GM23338 (cell line): ENCODE results near the gene CDC14A. TPM values are rescaled to one million over a fixed set of nuclear protein-coding genes. Genes with fewer than 3 reads are reported as not detected.

Experiments
- ATAC-seq: fragments of 200-7000 bp; cut with Tn5 transposase; 3 replicates; pipeline ENCODE4 v1.9.1; 2020
- DNase-seq: peaks from one replicate; pipeline ENCODE4 v3.0.0-alpha.2; 2015; ENCODE audit warnings: low spot score
- H2AFZ ChIP-seq: fragments of 200-600 bp; sonication (generic); 2 replicates; pipeline ENCODE4 v1.8.0; 2016; ENCODE audit warnings: antibody characterized with exemption, mild to moderate bottlenecking, moderate library complexity
- H3F3A ChIP-seq: fragments of 200-600 bp; sonication (generic); replicated peaks from 2 replicates; pipeline ENCODE4 v1.8.0; 2017; ENCODE audit warnings: antibody characterized with exemption, mixed run types, low read depth
- H3K27ac ChIP-seq: fragments of 200-600 bp; sonication (generic); 2 replicates; pipeline ENCODE4 v1.6.1; 2016; ENCODE audit warnings: low read depth
- H3K27me3 ChIP-seq: fragments of 200-600 bp; sonication (generic); 2 replicates; pipeline ENCODE4 v1.8.0; 2016; ENCODE audit warnings: mild to moderate bottlenecking, mixed run types, moderate library complexity; ENCODE audit not compliant: insufficient read depth
- H3K36me3 ChIP-seq: fragments of 200-600 bp; sonication (generic); 2 replicates; pipeline ENCODE4 v1.8.0; 2016; ENCODE audit warnings: mild to moderate bottlenecking; ENCODE audit not compliant: insufficient read depth
- H3K4me1 ChIP-seq: fragments of 200-600 bp; sonication (generic); 2 replicates; pipeline ENCODE4 v1.8.0; 2016; ENCODE audit warnings: mild to moderate bottlenecking, moderate library complexity; ENCODE audit not compliant: insufficient read depth
- H3K4me2 ChIP-seq: fragments of 200-600 bp; sonication (generic); 2 replicates; pipeline ENCODE4 v1.7.1; 2017; ENCODE audit warnings: mixed run types
- H3K4me3 ChIP-seq: fragments of 200-600 bp; sonication (generic); 2 replicates; pipeline ENCODE4 v1.6.1; 2016; ENCODE audit warnings: mixed run types
- H3K79me2 ChIP-seq: fragments of 200-600 bp; sonication (generic); replicated peaks from 2 replicates; pipeline ENCODE4 v1.8.0; 2017; ENCODE audit warnings: mild to moderate bottlenecking; ENCODE audit not compliant: insufficient read depth
- H3K9me2 ChIP-seq: fragments of 200-600 bp; sonication (generic); 2 replicates; pipeline ENCODE4 v1.8.0; 2017; ENCODE audit not compliant: insufficient read depth
- H4K20me1 ChIP-seq: fragments of 200-600 bp; sonication (generic); replicated peaks from 2 replicates; pipeline ENCODE4 v1.8.0; 2017; ENCODE audit warnings: mild to moderate bottlenecking; ENCODE audit not compliant: insufficient read depth
- H3K27ac Mint-ChIP-seq: 2 replicates; pipeline ENCODE4 v1.8.0; 2020; ENCODE audit warnings: inconsistent platforms, mild to moderate bottlenecking, moderate library complexity, mixed read lengths
- H3K27me3 Mint-ChIP-seq: 3 replicates; pipeline ENCODE4 v1.8.0; 2022; ENCODE audit warnings: low read depth, mild to moderate bottlenecking, moderate library complexity, mixed read lengths, inconsistent platforms; ENCODE audit not compliant: insufficient read depth, poor library complexity
- H3K36me3 Mint-ChIP-seq: 3 replicates; pipeline ENCODE4 v1.8.0; 2021; ENCODE audit warnings: low read depth, mild to moderate bottlenecking, inconsistent platforms, moderate library complexity, mixed read lengths
- H3K4me1 Mint-ChIP-seq: 3 replicates; pipeline ENCODE4 v1.8.0; 2020; ENCODE audit warnings: mild to moderate bottlenecking, inconsistent platforms, mixed read lengths
- H3K4me3 Mint-ChIP-seq: 3 replicates; pipeline ENCODE4 v1.8.0; 2021; ENCODE audit warnings: moderate library complexity, mild to moderate bottlenecking, inconsistent platforms, mixed read lengths
- H3K9me3 Mint-ChIP-seq: 3 replicates; pipeline ENCODE4 v1.8.0; 2020; ENCODE audit warnings: moderate library complexity, mild to moderate bottlenecking, inconsistent platforms, mixed read lengths
- CREB1 ChIP-seq: fragments of 250-450 bp; sonication (Bioruptor Pico); IDR thresholded peaks from 2 replicates; pipeline ENCODE4 v1.5.0; 2020; ENCODE audit warnings: low read depth, mild to moderate bottlenecking, moderate library complexity
- CTCF ChIP-seq, 2 experiments: fragments of 200-600 bp in 1 of 2; sonication (generic) in 1 of 2; conservative IDR thresholded peaks; 2 replicates each; pipeline versions ENCODE4 v1.5.1 to v1.6.1; 2016 to 2017; ENCODE audit warnings: antibody characterized with exemption in 2 of 2, low read depth in 2 of 2, mild to moderate bottlenecking in 2 of 2, moderate library complexity in 1 of 2
- ETS1 ChIP-seq: IDR thresholded peaks from 2 replicates; pipeline ENCODE4 v1.6.1; 2016; ENCODE audit warnings: antibody characterized with exemption
- EZH2 ChIP-seq: fragments of 200-600 bp; sonication (generic); IDR thresholded peaks from one replicate; pipeline ENCODE4 v1.8.0; 2017; ENCODE audit warnings: antibody characterized with exemption, mild to moderate bottlenecking, low read depth; ENCODE audit not compliant: unreplicated experiment
- EZH2phosphoT487 ChIP-seq: fragments of 200-600 bp; sonication (generic); IDR thresholded peaks from one replicate; pipeline ENCODE4 v1.8.1; 2018; ENCODE audit warnings: antibody characterized with exemption; ENCODE audit not compliant: unreplicated experiment
- JUNB ChIP-seq: IDR thresholded peaks from one replicate; pipeline ENCODE4 v1.6.1; 2016; ENCODE audit warnings: antibody characterized with exemption; ENCODE audit not compliant: unreplicated experiment
- NANOG ChIP-seq: IDR thresholded peaks from 2 replicates; pipeline ENCODE4 v1.6.1; 2016; ENCODE audit warnings: antibody characterized with exemption, borderline replicate concordance
- POLR2AphosphoS5 ChIP-seq: IDR thresholded peaks from 2 replicates; pipeline ENCODE4 v1.6.1; 2016; ENCODE audit warnings: antibody characterized with exemption, low read depth
- REST ChIP-seq: IDR thresholded peaks from one replicate; pipeline ENCODE4 v1.6.1; 2018; ENCODE audit warnings: antibody characterized with exemption; ENCODE audit not compliant: unreplicated experiment
- STAT1 ChIP-seq: IDR thresholded peaks from one replicate; pipeline ENCODE4 v1.6.1; 2016; ENCODE audit warnings: antibody characterized with exemption; ENCODE audit not compliant: unreplicated experiment
- ZNF114 ChIP-seq: fragments of 250-450 bp; sonication (Bioruptor Pico); IDR thresholded peaks from 2 replicates; pipeline ENCODE4 v1.5.0; 2020; ENCODE audit warnings: mild to moderate bottlenecking, moderate library complexity
- ZNF331 ChIP-seq: fragments of 250-450 bp; sonication (Bioruptor Pico); IDR thresholded peaks from 2 replicates; pipeline ENCODE4 v1.5.0; 2020; ENCODE audit warnings: low read depth, mild to moderate bottlenecking, moderate library complexity
- ZNF462 ChIP-seq: fragments of 250-450 bp; sonication (Bioruptor Pico); IDR thresholded peaks from 2 replicates; pipeline ENCODE4 v1.5.0; 2020; ENCODE audit warnings: mild to moderate bottlenecking, moderate library complexity
- polyA plus RNA-seq: library from polyadenylated mRNA; unstranded; fragments of >200 nt; fragmentation: Nextera tagmentation; extraction: Ambion mirVana; gene quantifications from 2 replicates; pipeline ENCODE4 v1.2.1, GENCODE V29; 2016
- total RNA-seq: library from RNA; depleted of rRNA; stranded (reverse); fragments of >200 nt; shearing (Covaris generic); gene quantifications from 2 replicates; pipeline ENCODE4 v1.2.3, GENCODE V29; 2014

Gene CDC14A
- total and polyA plus RNA-seq, 2 experiments from 2014 or later, result 11.1 to 20.8 TPM

- no peak overlapping the region for H3K4me2 ChIP-seq
These were observed 164.6 kb downstream of the CDC14A start for GRCh38 chr1:100516857-100517256.

More at GRCh38 chr1:100516857-100517256, 164.6 kb downstream of the CDC14A start:
- H3K4me1 ChIP-seq, result no peaks in the 10 kb centered on the region
- H3K9me2 ChIP-seq, result no peaks in the 10 kb centered on the region
- Mint-ChIP-seq H3K9me3 (no peaks in the 10 kb centered on the region), H3K27me3 (no peaks in the 10 kb centered on the region), H3K36me3 (no peaks in the 10 kb centered on the region), H3K4me3 (no peak overlapping the region), H3K4me1 (peaks cover 17% of the 10 kb centered on the region; the same call in 2 of the 3 replicates), H3K27ac (no peak overlapping the region)
- H3K27me3 ChIP-seq, result no peaks in the 10 kb centered on the region
- no peak overlapping the region for H2AFZ ChIP-seq
- H3K79me2 ChIP-seq, result no peaks in the 10 kb centered on the region
- no peak for TF ChIP-seq EZH2
- TF ChIP-seq POLR2AphosphoS5, result no peak
- TF ChIP-seq ZNF331 (CRISPR knock-in tag), result no peak
- TF ChIP-seq CTCF (conservative IDR thresholded peaks at IDR 0.05; ENCODE audit: low read depth in 2 of 2), result no peak
- no peak for TF ChIP-seq REST
- no peak for TF ChIP-seq ZNF114 (CRISPR knock-in tag)
- no peak for TF ChIP-seq EZH2phosphoT487
- no peak for TF ChIP-seq NANOG
- no peak for TF ChIP-seq ZNF462 (CRISPR knock-in tag)
- no peak for TF ChIP-seq JUNB
- TF ChIP-seq ETS1, result no peak
- TF ChIP-seq CREB1, result no peak
- no peak for TF ChIP-seq STAT1
- 0 out of 2 replicates have a peak, but pooled peaks cover 2% of the 10 kb centered on the region for H4K20me1 ChIP-seq
- no peak for ATAC-seq
- H3F3A ChIP-seq, result no peaks in the 10 kb centered on the region
- no peak overlapping the region for H3K4me3 ChIP-seq
- H3K27ac ChIP-seq, result no peak overlapping the region; the same call in 1 of the 2 replicates
- no peak for DNase-seq
- no peaks in the 10 kb centered on the region for H3K36me3 ChIP-seq
